GM12875 (cell line): Measurements from ENCODE around the gene CETN1.

Experiments used
- H3K4me3 ChIP-seq: one replicate; pipeline ENCODE4 v1.5.1; 2011; ENCODE audit warnings: low read depth, low read length, control low read depth
- TF ChIP-seq, protein P1 (sequence below): IDR thresholded peaks from 2 replicates; pipeline ENCODE4 v1.5.1; 2011; ENCODE audit warnings: low read depth, mild to moderate bottlenecking, control low read depth, inconsistent platforms, low read length, moderate library complexity, borderline replicate concordance; ENCODE audit not compliant: insufficient read depth

CETN1 gene

DNA sequence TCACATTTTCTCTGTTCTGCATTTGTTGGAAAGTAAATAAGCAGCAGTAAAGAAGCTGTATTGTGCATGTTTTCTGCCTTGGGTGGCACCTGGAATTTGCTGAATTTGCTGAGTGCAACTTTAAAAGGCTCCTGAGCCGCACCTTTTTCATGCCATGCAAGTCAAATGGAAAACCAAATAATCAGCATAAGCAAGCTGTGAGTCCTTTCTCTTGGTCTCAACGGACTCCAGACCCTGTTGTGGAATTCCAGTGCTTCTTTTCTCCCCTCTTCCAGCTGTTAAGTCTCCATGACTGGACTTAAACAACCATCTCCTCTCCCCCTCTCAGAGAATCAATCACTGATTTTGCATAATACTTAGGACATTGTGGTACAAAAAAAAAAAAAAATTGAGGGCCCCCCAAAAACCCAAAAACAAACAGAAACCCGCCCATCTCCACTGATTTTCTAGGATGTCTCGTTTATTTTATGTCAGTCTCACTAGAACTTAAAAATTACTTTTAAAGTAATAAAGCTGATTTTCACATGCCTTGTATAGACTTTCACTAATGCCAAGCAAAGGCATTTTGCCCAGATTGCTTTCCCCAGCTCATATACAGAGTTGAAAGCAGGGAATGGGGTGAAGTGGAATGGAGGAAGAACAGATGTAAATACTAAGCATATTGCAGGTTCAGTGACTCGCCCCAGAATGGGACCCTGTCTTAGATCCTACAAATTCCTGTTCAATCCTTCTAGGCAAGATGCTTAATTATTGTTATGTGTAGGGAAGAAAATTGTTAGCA lies 5.1 kb upstream of the CETN1 start:
- TF ChIP-seq, protein P1, sequence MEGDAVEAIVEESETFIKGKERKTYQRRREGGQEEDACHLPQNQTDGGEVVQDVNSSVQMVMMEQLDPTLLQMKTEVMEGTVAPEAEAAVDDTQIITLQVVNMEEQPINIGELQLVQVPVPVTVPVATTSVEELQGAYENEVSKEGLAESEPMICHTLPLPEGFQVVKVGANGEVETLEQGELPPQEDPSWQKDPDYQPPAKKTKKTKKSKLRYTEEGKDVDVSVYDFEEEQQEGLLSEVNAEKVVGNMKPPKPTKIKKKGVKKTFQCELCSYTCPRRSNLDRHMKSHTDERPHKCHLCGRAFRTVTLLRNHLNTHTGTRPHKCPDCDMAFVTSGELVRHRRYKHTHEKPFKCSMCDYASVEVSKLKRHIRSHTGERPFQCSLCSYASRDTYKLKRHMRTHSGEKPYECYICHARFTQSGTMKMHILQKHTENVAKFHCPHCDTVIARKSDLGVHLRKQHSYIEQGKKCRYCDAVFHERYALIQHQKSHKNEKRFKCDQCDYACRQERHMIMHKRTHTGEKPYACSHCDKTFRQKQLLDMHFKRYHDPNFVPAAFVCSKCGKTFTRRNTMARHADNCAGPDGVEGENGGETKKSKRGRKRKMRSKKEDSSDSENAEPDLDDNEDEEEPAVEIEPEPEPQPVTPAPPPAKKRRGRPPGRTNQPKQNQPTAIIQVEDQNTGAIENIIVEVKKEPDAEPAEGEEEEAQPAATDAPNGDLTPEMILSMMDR, result no peak
- H3K4me3 ChIP-seq, result no peak overlapping the region

DNA sequence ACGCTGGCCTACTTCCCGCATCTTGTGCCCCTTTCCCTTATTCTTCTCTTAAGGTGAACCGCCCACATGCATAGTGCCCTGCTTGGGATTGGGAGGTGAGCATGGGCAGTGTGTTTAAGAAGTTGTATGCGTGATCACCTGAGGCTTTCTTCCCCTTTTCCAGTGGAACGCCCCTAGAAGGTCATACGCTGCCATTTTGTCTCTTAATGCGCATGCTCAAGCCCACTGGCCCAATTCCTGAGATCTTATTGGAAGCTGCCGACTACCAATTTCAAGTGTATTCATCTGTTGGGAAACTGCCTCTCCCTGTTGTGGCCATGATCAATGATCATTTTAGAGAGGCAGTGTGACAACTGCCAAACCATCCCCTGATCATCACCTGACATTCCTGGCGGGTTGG lies 3.3 kb upstream of the CETN1 start:
- H3K4me3 ChIP-seq, result no peak overlapping the region
- TF ChIP-seq, protein P1, result no peak

DNA sequence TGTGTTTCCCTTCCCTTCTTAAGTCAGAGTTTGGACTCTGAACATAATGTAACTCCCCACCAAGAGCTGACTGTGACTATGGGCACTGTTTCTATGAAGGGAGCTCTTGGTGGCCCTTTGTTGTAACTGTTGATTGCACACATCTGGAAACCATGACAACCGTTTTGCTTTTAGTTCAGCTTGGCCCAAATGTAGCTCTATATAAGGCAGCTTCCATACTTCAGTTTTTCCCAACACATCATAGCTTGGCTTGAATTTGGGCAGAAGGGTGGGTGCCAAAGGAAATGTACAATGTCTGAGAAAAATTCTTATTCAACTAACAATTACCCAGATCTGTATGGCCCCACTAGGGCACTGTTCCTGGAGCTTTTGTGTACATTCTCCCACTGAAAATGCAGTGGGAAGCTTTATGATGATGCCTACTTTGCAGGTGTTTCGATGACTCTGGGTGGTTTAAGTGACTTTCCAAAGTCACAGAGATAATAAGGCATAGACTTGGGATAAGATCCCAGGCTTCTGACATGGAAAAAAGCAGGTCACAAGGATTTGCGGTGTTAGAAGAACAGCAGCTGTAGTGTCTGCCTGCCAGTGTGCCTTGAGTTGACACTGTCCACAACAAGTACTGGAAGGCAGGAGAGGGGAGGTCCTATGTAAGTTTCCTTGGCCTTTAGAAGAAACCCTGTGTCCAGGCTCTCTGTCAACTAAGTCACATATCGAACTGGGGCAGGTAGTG lies 2.4 kb upstream of the CETN1 start:
- no peak overlapping the region for H3K4me3 ChIP-seq
- TF ChIP-seq, protein P1, result no peak

DNA sequence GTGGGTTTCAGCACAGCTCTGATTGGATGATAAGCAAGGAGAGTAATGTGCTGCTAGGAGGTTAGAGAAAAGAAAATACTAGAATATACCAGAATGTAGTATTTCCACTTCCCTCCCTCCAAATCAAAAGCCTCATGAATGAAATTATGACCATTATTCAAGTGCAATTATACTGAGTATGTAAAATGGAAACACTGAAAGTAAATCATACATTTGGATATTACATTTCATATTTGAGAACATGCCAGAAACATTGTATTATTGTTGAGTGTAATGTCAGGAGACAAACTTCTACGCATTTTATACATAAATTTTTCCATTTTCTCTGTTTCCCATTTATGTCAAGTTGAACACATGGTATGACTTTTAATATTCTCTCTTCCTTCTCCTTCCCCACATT lies 942 bp upstream of the CETN1 start:
- no peak overlapping the region for H3K4me3 ChIP-seq
- TF ChIP-seq, protein P1, result no peak

DNA sequence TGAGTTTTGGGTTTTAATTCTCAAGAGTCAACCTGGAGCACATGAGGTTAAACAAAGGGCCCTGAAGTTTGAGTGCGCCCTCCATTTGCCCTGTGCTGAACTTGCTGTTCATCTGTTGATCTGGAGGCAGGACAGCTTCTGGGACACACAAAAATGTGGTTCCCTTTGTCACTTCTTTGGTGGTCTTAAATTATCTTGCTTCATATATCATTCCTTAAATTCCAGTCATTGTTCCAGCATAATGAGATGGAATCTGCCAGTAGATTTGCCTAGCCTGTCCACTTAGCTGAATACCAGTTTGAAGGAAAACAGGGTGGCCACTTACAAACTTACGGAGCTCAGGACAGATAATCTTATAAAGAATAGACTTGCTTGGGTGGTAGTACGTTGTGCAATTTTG lies 916 bp downstream of the CETN1 start:
- TF ChIP-seq, protein P1, result no peak
- H3K4me3 ChIP-seq, result no peak overlapping the region

DNA sequence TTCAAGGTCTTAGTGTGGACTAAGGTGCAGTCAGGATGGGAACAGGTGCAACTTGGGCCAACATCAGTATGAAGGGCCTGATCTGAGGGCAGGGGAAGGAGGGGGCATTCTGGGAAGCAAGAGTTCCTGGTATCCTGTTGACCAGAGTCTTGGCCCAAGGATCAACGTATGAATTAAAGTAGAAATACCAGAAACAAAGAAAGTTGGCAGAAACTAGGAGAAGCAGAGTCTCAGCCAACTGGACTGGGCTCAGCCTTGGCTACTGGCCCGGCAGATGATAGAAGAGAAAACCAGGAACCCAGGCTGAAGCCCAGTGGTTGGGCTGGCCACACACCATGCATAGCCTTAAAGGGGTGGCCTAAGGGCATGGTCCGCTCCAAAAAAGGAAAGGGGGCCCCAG lies 2.3 kb downstream of the CETN1 start:
- TF ChIP-seq, protein P1, result no peak
- no peak overlapping the region for H3K4me3 ChIP-seq

DNA sequence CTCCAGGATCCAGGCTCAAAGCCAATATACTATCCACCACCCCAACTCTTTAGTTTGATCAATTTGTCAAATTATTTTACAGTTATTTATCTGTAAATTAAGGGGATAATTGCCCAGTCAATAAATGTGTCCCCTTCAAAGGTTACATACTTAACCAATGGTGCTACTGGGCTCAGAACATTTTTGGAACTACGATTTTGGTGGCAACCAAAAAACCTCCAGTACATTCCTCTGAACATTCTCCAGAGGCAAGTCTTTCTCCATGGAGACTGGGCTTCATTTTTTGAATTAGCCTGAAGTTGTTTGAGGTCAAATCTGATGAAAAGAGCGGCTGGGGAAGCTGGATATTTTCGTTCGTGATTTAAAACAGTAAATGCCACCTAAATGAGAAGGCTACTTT lies 14.9 kb downstream of the CETN1 start:
- H3K4me3 ChIP-seq, result no peak overlapping the region
- TF ChIP-seq, protein P1, result no peak
